ENCODE measurements around the gene UBAC1. TPM values are rescaled to one million over a fixed set of nuclear protein-coding genes. Genes with fewer than 3 reads are reported as not detected.
A peak's percentile ranks its signal among the peaks of the same experiment; 100 is the strongest.
"Not testable (repeated sequence)": the region's sequence is repeated elsewhere in the genome, so short reads cannot be mapped to it uniquely, and the experiment has no call there.

Gene UBAC1
- total and polyA plus RNA-seq, 4 donors, result 33.8 to 68.9 (median 61.7) TPM

DNA sequence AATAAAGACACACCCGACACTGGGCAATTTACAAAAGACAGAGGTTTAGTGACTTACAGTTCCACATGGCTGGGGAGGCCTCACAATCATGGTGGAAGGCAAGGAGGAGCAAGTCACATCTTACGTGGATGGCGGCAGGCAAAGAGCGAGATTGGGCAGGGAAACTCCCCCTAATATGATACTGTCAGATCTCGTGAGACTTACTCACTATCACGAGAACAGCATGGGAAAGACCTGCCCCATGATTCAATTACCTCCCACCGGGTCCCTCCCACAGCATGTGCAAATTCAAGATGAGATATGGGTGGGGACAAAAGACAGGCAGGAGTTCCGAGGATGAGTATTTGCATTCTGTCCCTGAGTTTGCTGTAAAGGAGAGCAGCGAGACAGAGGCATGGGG, 49.9 kb downstream of the UBAC1 start:
- WGBS (ENCODE audit: insufficient coverage), result 98% methylated on average over 6 of the region's 9 CpGs
- Histone ChIP-seq H3K36me3 (ENCODE audit: control insufficient read depth, insufficient read depth, low read length) (peaks cover 42% of the 10 kb centered on the region), H3K4me1 (ENCODE audit: control insufficient read depth, insufficient read depth, low read length) (peaks cover 16% of the 10 kb centered on the region), H3K9me3 (ENCODE audit: control insufficient read depth, insufficient read depth, low read length) (peaks cover 18% of the 10 kb centered on the region)
- not testable (repeated sequence) for H3K4me3 ChIP-seq (ENCODE audit: low read depth, low read length); DNase-seq (ENCODE audit: low read depth in 4 of 6, low spot score in 6 of 6); H3K27me3 ChIP-seq (ENCODE audit: control insufficient read depth, insufficient read depth, low read length); H3K27ac ChIP-seq (ENCODE audit: low read depth, low read length)

DNA sequence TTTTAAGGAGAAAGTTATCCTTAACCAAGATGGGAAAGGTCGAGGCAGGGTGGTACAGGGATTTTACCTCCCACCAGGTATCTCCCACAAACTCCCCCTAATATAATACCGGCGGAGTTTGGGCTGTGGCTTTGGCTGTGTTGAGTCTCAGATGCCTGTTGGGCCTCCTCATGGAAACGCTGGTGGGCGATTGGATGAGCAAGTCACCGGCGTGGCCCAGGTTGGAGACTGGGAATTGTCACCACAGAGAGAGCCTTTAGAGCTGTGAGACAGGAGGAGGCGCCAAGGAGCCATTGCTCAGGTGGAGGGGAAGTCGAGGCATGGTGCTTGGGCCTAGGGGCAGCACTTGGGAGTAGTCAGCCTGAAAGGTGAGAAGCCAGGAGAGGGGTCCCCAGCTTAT, 50.4 kb downstream of the UBAC1 start:
- no peak for DNase-seq (ENCODE audit: low read depth in 4 of 6, low spot score in 6 of 6)
- Histone ChIP-seq H3K27ac (ENCODE audit: low read depth, low read length) (no peak overlapping the region), H3K9me3 (ENCODE audit: control insufficient read depth, insufficient read depth, low read length) (peaks cover 14% of the 10 kb centered on the region), H3K4me1 (ENCODE audit: control insufficient read depth, insufficient read depth, low read length) (peaks cover 18% of the 10 kb centered on the region), H3K4me3 (ENCODE audit: low read depth, low read length) (no peak overlapping the region), H3K36me3 (ENCODE audit: control insufficient read depth, insufficient read depth, low read length) (peaks cover 40% of the 10 kb centered on the region), H3K27me3 (ENCODE audit: control insufficient read depth, insufficient read depth, low read length) (no peaks in the 10 kb centered on the region)
- over 99% methylated on average over 7 of the region's 9 CpGs for WGBS (ENCODE audit: insufficient coverage)

DNA sequence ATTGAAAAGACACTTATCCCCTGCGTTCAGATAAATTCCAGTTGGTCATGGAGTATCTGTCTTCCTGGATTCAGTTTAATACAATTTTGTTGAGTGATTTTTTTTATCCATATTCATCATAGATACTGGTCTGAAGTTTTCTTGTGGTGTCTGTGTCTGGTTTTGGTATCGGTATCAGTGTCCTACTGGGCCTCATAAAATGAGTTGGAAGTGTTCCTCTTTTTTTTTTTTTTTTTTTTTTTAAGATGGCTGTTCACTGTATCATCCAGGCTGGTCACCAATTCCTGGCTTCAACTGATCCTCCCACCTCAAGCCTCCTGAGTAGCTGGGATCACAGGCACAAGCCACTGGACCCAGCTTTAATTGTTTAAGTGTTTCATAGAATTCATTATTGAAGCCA, 51.0 kb downstream of the UBAC1 start:
- Histone ChIP-seq H3K4me3 (ENCODE audit: low read depth, low read length) (no peak overlapping the region), H3K36me3 (ENCODE audit: control insufficient read depth, insufficient read depth, low read length) (peaks cover 37% of the 10 kb centered on the region), H3K27ac (ENCODE audit: low read depth, low read length) (no peak overlapping the region), H3K27me3 (ENCODE audit: control insufficient read depth, insufficient read depth, low read length) (no peaks in the 10 kb centered on the region), H3K4me1 (ENCODE audit: control insufficient read depth, insufficient read depth, low read length) (peaks cover 24% of the 10 kb centered on the region), H3K9me3 (ENCODE audit: control insufficient read depth, insufficient read depth, low read length) (peaks cover 11% of the 10 kb centered on the region)
- WGBS (ENCODE audit: insufficient coverage), result no CpG with 5 or more reads among the region's 2 CpGs
- no peak for DNase-seq (ENCODE audit: low read depth in 4 of 6, low spot score in 6 of 6)

DNA sequence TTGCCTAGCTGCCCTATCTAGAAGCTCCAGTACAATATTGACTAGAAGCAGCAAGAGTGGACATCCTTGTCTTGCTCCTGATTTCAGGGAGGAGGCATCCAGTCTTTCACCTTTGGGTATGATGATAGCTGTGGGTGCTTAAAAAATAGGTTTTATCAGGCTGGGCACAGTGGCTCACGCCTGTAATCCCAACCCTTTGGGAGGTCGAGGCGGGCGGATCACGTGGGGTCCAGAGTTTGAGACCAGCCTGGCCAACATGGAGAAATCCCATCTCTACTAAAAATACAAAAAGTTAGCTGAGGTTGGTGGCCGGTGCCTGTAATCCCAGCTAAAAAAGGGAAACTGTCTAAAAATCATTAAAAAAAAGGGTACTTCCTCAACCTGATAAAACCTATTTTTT, 51.8 kb downstream of the UBAC1 start:
- H3K27ac ChIP-seq (ENCODE audit: low read depth, low read length), result no peak overlapping the region
- peaks cover 33% of the 10 kb centered on the region for H3K36me3 ChIP-seq (ENCODE audit: control insufficient read depth, insufficient read depth, low read length)
- no CpG with 5 or more reads among the region's 6 CpGs for WGBS (ENCODE audit: insufficient coverage)
- DNase-seq (ENCODE audit: low read depth in 4 of 6, low spot score in 6 of 6), result no peak
- H3K4me3 ChIP-seq (ENCODE audit: low read depth, low read length), result no peak overlapping the region
- no peaks in the 10 kb centered on the region for H3K27me3 ChIP-seq (ENCODE audit: control insufficient read depth, insufficient read depth, low read length)
- H3K9me3 ChIP-seq (ENCODE audit: control insufficient read depth, insufficient read depth, low read length), result peaks cover 4% of the 10 kb centered on the region
- H3K4me1 ChIP-seq (ENCODE audit: control insufficient read depth, insufficient read depth, low read length), result peaks cover 30% of the 10 kb centered on the region

DNA sequence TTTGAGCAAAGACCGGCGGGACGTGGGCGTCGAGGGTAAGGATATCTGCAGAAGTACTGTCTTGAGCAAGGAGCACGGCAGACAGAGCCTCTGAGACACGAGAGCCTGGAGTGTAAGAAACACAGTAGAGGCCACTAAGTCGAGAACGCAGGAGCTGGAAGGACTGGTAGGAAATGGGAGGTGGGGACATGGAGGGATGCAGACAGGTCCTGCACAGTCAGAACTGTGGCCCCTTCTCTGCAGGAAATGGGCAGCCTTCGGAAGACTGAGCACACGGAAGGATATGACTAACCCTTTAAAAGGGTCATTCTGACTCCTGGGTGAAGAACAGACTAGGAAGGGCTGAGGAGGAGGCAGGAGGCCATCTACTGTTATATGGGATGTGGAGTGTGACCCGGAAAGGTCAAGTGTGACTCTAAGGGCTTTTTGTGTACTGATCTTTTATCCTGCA, 52.4 kb downstream of the UBAC1 start:
- H3K4me3 ChIP-seq (ENCODE audit: low read depth, low read length), result peak overlapping the region; percentile 57
- 86% methylated on average over 11 of the region's 12 CpGs for WGBS (ENCODE audit: insufficient coverage)
- peaks cover 34% of the 10 kb centered on the region for H3K36me3 ChIP-seq (ENCODE audit: control insufficient read depth, insufficient read depth, low read length)
- no peak overlapping the region for H3K27ac ChIP-seq (ENCODE audit: low read depth, low read length)
- H3K27me3 ChIP-seq (ENCODE audit: control insufficient read depth, insufficient read depth, low read length), result no peaks in the 10 kb centered on the region
- no peak for DNase-seq (ENCODE audit: low read depth in 4 of 6, low spot score in 6 of 6)
- H3K9me3 ChIP-seq (ENCODE audit: control insufficient read depth, insufficient read depth, low read length), result peaks cover 4% of the 10 kb centered on the region
- H3K4me1 ChIP-seq (ENCODE audit: control insufficient read depth, insufficient read depth, low read length), result peaks cover 36% of the 10 kb centered on the region

DNA sequence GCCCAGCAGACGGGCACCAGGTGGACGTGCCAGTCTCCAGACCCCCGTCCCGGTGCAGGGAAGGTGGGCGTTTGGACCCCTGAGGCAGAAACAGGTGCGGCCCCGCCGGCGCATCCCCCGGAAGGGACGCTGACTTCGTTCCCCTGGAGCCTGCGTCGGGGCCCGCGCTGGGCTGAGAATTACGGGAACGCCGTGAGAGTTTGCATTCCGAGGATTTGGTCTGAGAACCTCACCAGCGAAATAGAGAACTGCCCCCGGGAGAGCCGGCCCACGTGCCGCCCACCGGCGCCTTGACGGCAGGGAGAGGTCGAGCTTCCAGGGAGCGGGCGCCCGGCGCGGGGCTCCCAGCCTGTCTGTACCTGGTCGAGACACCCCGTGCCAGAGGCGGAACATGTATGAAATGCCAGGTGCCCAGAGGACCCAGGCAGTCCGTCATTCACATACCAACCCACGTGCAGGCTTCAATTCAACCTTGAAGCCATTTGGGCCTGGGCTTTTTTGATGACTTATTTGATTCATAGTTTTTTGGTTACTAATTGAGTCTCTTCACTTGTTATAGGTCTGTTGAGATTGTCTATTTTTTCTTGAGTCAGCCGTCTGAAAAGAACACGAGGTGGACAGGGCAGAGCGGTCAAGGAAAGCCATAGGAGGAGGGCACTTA, 53.0 kb downstream of the UBAC1 start:
- Histone ChIP-seq H3K36me3 (ENCODE audit: control insufficient read depth, insufficient read depth, low read length) (peaks cover 30% of the 10 kb centered on the region), H3K27me3 (ENCODE audit: control insufficient read depth, insufficient read depth, low read length) (no peaks in the 10 kb centered on the region), H3K4me3 (ENCODE audit: low read depth, low read length) (peak overlapping the region; percentile 57), H3K4me1 (ENCODE audit: control insufficient read depth, insufficient read depth, low read length) (peaks cover 39% of the 10 kb centered on the region), H3K9me3 (ENCODE audit: control insufficient read depth, insufficient read depth, low read length) (peaks cover under 1% of the 10 kb centered on the region), H3K27ac (ENCODE audit: low read depth, low read length) (peak overlapping the region; percentile 15)
- WGBS (ENCODE audit: insufficient coverage), result 10% methylated on average over 37 of the region's 42 CpGs
- peak in 1 of 6 donors; percentile 14 for DNase-seq (ENCODE audit: low read depth in 4 of 6, low spot score in 6 of 6)

DNA sequence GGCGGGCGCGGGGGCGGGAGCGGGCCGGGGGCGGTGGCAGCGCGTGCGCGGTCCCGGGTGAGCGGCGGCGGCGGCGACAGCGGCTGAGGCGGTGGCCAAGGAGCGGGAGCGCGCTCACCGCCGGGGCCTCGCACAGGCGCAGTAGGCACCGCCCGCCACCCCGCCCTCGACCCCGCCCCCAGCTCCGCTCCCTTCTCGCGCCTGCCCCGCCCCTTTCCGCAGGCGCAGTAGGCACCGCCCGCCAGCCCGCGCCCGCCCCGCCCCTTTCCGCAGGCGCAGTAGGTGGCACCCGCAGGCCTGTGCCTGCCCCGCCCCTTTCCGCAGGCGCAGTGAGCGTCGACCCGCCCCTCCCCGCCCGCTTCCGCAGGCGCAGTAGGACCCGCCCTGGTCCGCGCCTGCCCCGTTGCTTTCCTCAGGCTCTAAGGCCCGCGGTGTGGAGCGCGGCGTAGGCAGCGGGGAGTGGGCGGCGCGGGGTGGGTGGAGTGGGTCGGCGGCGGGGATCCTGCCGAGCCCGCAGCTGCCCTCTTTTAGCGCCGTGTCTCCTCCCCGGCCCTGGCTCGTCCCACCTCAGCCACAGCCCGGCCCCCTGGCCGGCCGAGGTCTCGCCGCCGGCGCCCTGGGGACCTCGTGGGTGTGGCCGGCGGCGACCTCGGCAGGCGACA, 53.6 kb downstream of the UBAC1 start, which contains the start of gene CAMSAP1:
CAMSAP1 (minus strand) TSS at position 116 of the 662 bp plus-strand sequence. CDS start 387 bp downstream, outside the sequence.
- Histone ChIP-seq H3K27me3 (ENCODE audit: control insufficient read depth, insufficient read depth, low read length) (no peaks in the 10 kb centered on the region), H3K27ac (ENCODE audit: low read depth, low read length) (peak within 1 kb of the TSS; percentile 15), H3K4me3 (ENCODE audit: low read depth, low read length) (peak within 1 kb of the TSS; percentile 57), H3K4me1 (ENCODE audit: control insufficient read depth, insufficient read depth, low read length) (peaks cover 43% of the 10 kb centered on the region), H3K36me3 (ENCODE audit: control insufficient read depth, insufficient read depth, low read length) (peaks cover 26% of the 10 kb centered on the region), H3K9me3 (ENCODE audit: control insufficient read depth, insufficient read depth, low read length) (no peaks in the 10 kb centered on the region)
- peak; percentile 66 to 98 (median 94) for DNase-seq (ENCODE audit: low read depth in 4 of 6, low spot score in 6 of 6)
- WGBS (ENCODE audit: insufficient coverage), result under 1% methylated on average over 84 of the region's 91 CpGs

DNA sequence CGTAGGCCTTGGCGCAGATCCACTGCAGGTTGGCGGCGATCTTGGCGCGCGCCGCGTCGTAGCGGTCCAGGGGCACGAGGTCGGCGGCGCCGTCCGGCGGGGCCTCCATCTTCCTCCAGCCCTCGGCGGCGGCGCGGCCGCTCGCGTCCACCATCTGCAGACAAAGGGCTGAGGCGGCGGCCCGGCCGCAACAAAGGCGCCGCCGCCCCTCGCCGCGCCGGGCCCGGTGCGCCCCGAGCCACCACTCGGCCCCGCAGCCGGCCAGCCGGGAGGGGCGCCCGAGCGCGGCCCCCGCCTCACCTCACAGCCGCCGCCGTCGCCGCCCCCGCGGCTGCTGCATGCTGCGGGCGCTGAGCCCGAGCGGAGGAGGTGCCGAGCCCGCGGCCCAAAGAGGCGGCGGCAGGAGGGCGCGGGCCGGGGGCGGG, 54.2 kb downstream of the UBAC1 start:
- Histone ChIP-seq H3K4me3 (ENCODE audit: low read depth, low read length) (no peak overlapping the region), H3K9me3 (ENCODE audit: control insufficient read depth, insufficient read depth, low read length) (no peaks in the 10 kb centered on the region), H3K27ac (ENCODE audit: low read depth, low read length) (no peak overlapping the region), H3K27me3 (ENCODE audit: control insufficient read depth, insufficient read depth, low read length) (no peaks in the 10 kb centered on the region), H3K36me3 (ENCODE audit: control insufficient read depth, insufficient read depth, low read length) (peaks cover 22% of the 10 kb centered on the region), H3K4me1 (ENCODE audit: control insufficient read depth, insufficient read depth, low read length) (peaks cover 44% of the 10 kb centered on the region)
- under 1% methylated on average over 68 of the region's 69 CpGs for WGBS (ENCODE audit: insufficient coverage)
- no peak for DNase-seq (ENCODE audit: low read depth in 4 of 6, low spot score in 6 of 6)

DNA sequence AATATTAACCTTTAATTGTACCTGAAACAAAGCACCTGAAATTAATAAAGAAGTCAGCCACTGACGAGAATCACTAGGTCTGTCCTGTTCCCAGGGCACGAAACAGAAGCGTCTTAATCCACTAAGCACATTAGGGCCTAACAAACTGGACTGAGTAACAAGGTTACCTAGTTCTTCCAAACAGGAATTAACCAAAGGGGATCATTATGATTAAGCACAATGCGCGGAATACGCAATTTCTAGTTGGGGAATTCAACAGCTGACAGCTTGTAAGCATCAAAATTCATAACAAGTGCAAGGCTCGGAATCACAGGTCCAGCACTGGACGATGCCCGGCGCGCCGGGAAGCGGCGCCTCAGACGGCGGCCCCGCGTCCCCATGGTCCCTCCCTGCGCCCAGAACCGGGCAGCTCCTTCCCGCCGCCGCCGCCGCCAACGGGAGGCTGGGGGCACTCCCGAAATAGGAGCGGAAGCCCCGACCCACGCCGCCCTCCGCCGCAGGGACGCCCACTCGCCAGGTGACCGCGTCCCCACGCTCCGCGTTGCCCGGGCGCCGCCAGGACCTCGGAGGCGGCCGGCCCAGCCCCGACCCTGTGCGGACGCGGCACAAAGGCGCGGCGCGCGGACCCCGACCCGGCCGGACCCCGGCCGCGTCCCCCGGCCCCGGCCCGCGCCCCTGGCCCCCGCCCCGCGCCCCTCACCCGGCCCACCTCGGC, 54.7 kb downstream of the UBAC1 start:
- H3K4me3 ChIP-seq (ENCODE audit: low read depth, low read length), result peak overlapping the region; percentile 54
- no peaks in the 10 kb centered on the region for H3K27me3 ChIP-seq (ENCODE audit: control insufficient read depth, insufficient read depth, low read length)
- H3K27ac ChIP-seq (ENCODE audit: low read depth, low read length), result no peak overlapping the region
- peaks cover 17% of the 10 kb centered on the region for H3K36me3 ChIP-seq (ENCODE audit: control insufficient read depth, insufficient read depth, low read length)
- DNase-seq (ENCODE audit: low read depth in 4 of 6, low spot score in 6 of 6), result peak in 2 of 6 donors; percentile 47 to 51
- H3K4me1 ChIP-seq (ENCODE audit: control insufficient read depth, insufficient read depth, low read length), result peaks cover 44% of the 10 kb centered on the region
- WGBS (ENCODE audit: insufficient coverage), result under 1% methylated on average over 70 of the region's 70 CpGs
- H3K9me3 ChIP-seq (ENCODE audit: control insufficient read depth, insufficient read depth, low read length), result no peaks in the 10 kb centered on the region
